GM10266 (cell line): ENCODE results near the gene PTPRCAP.
"Not testable (repeated sequence)": the region's sequence is repeated elsewhere in the genome, so short reads cannot be mapped to it uniquely, and the experiment has no call there.

Experiments
- DNase-seq: peaks from one replicate; pipeline ENCODE4 v3.0.0; 2012; ENCODE audit errors: extremely low spot score
- TF ChIP-seq, protein P1 (sequence below): IDR thresholded peaks from 2 replicates; pipeline ENCODE4 v1.5.1; 2012; ENCODE audit warnings: mild to moderate bottlenecking, low read depth; ENCODE audit not compliant: control insufficient read depth, insufficient read depth; ENCODE audit errors: missing control alignments

PTPRCAP gene

DNA sequence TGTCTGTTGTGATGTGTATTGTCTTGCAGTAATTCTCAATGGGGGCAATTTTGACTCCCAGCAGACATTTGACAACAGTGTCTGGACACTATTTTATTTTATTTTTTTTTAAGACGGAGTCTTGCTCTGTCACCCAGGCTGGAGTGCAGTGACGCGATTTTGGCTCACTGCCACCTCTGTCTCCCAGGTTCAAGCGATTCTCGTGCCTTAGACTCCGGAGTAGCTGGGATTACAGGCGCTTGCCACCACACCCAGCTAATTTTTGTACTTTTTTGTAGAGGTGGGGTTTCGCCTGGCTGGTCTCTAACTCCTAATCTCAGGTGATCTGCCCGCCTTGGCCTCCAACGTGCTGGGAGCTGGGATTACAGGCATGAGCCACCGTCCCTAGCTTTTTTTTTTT lies 7.8 kb downstream of the PTPRCAP start:
- TF ChIP-seq, protein P1, sequence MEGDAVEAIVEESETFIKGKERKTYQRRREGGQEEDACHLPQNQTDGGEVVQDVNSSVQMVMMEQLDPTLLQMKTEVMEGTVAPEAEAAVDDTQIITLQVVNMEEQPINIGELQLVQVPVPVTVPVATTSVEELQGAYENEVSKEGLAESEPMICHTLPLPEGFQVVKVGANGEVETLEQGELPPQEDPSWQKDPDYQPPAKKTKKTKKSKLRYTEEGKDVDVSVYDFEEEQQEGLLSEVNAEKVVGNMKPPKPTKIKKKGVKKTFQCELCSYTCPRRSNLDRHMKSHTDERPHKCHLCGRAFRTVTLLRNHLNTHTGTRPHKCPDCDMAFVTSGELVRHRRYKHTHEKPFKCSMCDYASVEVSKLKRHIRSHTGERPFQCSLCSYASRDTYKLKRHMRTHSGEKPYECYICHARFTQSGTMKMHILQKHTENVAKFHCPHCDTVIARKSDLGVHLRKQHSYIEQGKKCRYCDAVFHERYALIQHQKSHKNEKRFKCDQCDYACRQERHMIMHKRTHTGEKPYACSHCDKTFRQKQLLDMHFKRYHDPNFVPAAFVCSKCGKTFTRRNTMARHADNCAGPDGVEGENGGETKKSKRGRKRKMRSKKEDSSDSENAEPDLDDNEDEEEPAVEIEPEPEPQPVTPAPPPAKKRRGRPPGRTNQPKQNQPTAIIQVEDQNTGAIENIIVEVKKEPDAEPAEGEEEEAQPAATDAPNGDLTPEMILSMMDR = no peak
- DNase-seq = no peak

DNA sequence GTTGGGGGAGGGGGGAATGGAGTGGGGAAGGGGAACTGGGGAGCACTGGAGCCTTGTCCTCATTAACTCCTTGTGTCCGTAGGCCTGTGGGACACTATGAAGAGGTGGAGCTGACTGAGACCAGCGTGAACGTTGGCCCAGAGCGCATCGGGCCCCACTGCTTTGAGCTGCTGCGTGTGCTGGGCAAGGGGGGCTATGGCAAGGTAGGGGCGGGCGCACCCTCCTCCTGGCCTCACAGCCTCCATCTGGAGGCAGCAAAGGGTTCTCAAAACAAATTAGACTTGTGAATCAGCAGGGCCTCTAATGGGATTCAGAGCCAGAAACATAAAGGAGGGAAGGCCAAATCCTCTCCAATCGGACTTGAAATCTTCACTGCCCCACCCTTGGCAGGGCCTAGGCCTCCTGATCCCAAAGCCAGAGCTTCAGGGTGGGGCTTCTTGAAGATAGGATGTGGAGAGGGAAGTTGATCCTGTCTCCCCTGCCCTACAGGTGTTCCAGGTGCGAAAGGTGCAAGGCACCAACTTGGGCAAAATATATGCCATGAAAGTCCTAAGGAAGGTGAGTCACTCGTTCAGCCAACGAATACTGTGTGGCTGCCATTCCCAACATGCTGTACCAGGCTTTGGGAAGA lies 8.3 kb downstream of the PTPRCAP start:
- TF ChIP-seq, protein P1 = no peak
- no peak for DNase-seq

DNA sequence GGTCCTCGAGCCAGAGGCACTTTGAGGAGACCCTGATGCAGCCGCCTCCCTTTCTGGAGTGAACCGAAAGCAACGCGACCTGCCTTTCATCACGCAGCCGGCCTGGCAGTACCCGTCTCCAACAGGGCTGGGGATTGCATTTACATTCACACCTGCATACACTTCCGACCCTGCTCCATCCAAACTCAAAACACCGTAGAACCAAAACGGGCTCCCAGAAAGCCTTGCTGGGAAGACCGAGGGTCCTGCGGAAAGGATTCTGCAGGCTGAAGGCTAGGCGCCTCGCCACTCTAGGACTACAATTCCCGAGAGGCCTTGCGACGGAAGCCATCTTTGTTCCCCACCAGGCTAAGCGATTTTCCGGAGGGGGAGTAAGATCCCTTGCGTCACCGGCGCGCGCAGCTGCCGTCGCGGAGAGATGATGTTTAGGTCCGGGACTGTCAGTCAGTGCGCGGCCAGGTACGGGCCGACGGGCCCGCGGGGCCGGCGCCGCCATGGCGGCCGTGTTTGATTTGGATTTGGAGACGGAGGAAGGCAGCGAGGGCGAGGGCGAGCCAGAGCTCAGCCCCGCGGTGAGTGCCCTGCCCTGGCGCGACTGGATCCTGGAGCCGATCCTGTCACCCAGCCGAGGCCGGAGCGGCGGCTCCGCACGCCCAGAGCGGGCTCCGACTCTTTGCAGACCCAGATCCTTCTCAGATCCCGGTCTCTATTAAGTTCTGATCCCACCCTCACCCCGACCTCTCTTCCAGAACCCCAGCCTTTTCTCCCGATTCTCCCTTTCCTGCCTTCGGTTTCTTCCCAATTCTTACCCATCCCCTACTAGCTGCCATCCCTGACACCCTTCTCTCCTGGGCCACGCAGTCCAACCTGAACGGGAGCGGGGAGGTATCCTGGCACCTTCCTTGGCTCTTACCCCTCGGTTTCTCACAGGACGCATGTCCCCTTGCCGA lies 9.2 kb downstream of the PTPRCAP start, which contains the start of gene RPS6KB2:
RPS6KB2 (plus strand) TSS at position 443 of the 950 bp plus-strand sequence; CDS start at position 495, 52 bp downstream.
- DNase-seq = peak; percentile 99
- TF ChIP-seq, protein P1 = no peak

DNA sequence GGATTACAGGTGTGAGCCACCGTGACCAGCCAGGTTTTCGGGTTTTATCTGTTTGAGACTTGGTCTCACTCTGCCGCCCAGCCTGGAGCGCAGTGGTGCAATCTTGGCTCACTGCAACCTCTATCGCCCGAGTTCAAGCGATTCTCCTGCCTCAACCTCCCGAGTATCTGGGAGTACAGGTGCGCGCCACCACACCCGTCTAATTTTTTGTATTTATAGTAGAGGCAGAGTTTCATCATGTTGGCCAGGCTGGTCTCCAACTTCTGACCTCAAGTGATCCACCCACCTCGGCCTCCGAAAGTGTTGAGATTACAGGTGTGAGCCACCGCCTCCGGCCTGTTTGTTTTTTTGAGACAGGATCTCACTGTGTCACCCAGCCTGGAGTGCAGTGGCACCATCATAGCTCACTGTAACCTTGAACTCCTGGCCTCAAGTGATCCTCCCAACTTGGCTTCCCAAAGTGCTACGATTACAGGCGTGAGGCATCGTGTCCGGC lies 10.1 kb downstream of the PTPRCAP start:
- DNase-seq = not testable (repeated sequence)

DNA sequence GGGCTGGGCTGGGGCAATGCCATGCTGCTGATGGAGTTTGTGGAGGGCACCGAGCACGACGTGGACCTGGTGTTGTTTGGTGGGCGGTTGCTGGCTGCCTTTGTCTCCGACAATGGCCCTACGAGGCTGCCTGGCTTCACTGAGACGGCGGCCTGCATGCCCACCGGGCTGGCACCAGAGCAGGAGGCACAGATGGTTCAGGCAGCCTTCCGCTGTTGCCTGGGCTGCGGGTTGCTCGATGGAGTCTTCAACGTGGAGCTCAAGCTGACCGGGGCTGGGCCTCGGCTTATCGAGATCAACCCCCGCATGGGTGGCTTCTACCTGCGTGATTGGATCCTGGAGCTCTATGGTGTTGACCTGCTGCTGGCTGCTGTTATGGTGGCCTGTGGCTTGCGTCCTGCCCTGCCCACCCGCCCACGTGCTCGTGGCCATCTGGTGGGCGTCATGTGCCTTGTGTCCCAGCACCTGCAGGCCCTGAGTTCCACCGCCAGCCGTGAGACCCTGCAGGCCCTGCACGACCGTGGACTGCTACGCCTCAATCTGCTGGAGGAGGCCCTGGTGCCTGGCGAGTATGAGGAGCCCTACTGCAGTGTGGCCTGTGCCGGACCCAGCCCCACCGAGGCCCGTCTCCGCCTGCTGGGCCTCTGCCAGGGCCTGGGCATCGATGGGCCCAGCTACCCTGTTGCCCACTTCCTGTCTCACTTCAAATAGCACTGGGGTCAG lies 13.4 kb downstream of the PTPRCAP start:
- DNase-seq = no peak
- TF ChIP-seq, protein P1 = no peak

DNA sequence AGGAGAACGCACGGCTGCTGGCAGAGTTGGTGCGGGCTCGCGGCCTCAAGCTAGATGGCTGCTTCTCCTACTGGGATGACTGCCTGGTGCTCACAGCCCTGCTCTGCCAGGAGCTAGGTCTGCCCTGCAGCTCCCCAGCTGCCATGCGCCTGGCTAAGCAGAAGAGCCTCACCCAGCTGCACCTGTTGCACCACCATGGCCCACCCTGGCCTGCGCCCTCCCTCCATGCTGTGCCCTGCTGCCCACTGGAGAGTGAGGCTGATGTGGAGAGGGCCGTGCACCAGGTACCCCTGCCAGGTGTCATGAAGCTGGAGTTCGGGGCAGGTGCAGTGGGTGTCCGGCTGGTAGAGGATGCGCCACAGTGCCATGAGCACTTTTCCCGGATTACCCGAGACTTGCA lies 14.0 kb downstream of the PTPRCAP start:
- TF ChIP-seq, protein P1 = no peak
- no peak for DNase-seq

DNA sequence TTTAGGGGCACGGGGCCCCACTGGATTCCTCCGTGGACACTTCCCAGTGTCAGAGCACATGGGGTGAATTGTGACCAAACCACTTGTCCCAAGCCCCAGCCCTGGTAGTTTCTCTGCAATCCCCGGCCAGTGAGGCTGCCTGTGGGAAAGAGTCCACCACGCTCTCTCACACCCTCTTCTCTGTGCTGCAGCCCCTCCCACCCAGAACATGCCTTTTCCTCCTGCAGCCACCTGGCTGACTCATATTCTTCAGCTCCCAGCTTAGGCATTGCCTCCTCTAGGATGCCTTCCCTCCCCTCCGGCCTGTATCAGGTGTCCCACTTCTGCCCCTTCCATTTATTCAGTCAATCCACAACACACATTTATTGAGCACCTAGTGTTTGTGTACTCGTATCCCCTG lies 14.6 kb downstream of the PTPRCAP start:
- no peak for DNase-seq
- TF ChIP-seq, protein P1 = no peak
